NCI-H2227 treated with DMSO at 0.1 percent for 48 hours (cell line): ENCODE results near the gene SLC16A7.

Experiments
- DNase-seq: peaks from one replicate; lab custom pipeline; 2025; lab: John Stamatoyannopoulos, UW

The SLC16A7 gene

DNA sequence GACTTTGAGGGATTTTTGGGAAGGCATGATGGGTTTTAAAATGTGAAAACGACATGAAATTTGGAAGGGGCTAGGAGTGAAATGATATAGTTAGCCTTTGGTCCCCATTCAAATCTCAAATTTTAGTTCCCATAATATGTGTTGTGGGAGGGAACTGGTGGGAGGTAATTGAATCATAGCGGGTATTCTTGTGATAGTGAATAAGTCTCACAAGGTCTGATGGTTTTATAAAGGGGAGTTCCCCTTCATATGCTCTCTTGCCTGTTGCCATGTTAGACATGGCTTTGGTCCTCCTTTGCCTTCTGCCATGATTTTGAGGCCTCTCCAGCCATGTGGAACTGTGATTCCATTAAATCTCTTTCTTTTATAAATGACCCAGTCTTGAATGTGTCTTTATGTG is 72.8 kb downstream of the SLC16A7 start:
- no peak for DNase-seq

GRCh38 chr12:59672273-59672672 is 76.4 kb downstream of the SLC16A7 start:
- no peak for DNase-seq

DNA sequence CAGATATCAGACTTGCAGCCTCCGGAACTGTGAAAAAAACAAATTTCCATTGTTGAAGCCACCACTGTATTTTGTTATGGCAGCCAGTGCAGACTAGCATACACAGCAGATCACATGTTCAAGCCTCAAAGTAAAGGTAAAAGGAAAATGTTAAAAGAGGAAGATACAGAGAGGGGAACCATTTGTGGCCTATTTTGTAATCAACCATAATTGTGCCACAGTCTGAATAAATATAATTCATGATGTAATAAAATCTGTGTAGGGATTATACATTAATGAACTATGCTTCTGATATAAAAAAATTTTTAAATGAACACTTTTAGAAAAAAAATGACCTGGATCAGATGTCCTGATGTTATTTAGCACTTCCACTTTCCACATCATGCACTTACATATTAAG is 79.6 kb downstream of the SLC16A7 start:
- no peak for DNase-seq

DNA sequence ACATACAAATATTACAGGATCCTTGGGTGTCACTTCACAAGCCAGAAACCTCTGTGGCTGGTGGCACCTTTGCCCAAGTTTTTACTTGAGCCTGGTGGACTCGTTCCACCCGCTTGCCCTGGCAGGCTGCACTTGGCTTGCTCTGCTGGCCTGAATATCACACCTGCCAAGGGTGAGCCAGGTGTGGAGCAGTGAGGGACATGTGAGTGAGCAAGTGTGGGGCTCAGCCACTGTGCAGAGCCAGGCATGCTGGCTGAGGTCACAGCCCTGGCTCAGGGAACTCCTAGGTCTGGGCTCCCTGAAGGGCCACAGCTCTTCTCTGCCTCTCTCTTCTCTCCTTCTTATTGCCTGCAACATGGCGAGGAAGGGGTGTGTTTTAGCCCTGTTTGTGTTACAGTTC is 82.0 kb downstream of the SLC16A7 start:
- DNase-seq: no peak

GRCh38 chr12:59678759-59679411 is 83.1 kb downstream of the SLC16A7 start:
- DNase-seq: no peak

- no peak for DNase-seq
Measured at GRCh38 chr12:59689776-59690175, 93.9 kb downstream of the SLC16A7 start.

GRCh38 chr12:59695379-59695778 is 99.5 kb downstream of the SLC16A7 start:
- no peak for DNase-seq

DNA sequence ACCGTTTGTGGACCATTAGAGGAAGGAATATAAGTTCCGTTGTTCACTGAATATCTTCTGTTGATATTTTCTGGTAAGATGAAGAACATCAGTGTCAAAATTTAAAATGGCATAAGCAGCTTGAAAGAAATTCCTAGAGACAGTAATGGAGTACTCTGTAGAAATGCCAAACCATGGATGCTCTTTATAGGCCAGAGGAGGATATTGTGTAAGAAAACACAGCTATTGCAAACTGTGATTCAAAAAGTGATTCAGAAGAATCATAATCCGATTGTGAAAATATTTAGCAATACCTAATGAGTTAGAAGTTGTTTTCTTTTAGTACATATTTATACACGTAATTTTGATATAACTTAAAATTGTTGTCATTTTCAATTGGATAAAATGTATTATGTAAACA is 102.8 kb downstream of the SLC16A7 start:
- DNase-seq: no peak

GRCh38 chr12:59699421-59700152 is 103.8 kb downstream of the SLC16A7 start:
- DNase-seq: no peak

- no peak for DNase-seq
Measured at GRCh38 chr12:59700153-59700450, 104.3 kb downstream of the SLC16A7 start.

DNA sequence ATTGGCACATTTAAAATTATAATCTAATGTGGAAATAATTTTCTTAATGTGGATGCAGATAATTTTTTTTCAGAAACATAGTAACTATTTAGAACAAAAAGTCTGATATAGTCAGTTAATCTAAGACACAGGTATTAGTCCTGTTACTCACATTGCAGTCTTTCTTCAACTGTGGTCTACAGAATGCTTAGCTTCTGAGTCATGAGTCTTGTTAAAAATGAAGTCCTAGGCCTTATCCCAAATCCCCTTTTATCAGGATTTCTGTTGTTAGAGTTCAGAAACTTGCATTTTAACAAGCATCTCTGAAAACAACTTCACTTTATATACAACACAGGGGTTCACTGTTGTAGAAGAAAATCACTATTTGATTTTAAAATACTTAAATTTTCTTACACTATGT is 112.2 kb downstream of the SLC16A7 start:
- no peak for DNase-seq

GRCh38 chr12:59708484-59708883 is 112.7 kb downstream of the SLC16A7 start:
- no peak for DNase-seq

- DNase-seq: no peak
Measured at GRCh38 chr12:59710004-59710628, 114.3 kb downstream of the SLC16A7 start.

GRCh38 chr12:59710964-59711363 is 115.1 kb downstream of the SLC16A7 start:
- DNase-seq: no peak

GRCh38 chr12:59715434-59715833 is 119.6 kb downstream of the SLC16A7 start:
- DNase-seq: no peak

GRCh38 chr12:59716043-59716442 is 120.2 kb downstream of the SLC16A7 start:
- DNase-seq: no peak

DNA sequence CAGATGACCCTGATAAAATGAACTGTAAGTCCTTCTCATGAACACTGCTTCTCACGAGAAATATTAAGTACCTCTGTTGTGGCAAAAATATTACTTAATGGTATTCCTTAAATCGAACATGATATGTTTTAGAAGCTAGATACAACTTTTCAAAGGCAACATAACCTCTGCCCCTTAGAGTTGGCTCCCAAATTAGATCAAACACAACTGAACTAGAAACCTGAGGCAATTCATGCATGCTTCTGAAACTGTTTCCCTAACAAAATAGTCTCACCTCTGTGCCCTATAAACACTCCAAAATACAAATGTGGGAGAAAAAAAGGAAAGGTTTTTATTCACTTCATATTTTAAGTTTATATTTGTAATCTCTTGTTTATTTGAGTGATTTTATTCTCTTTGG is 121.6 kb downstream of the SLC16A7 start:
- DNase-seq: no peak

- DNase-seq: no peak
Measured at GRCh38 chr12:59719701-59720100, 123.9 kb downstream of the SLC16A7 start.

GRCh38 chr12:59723520-59723919 is 127.7 kb downstream of the SLC16A7 start:
- DNase-seq: no peak

DNA sequence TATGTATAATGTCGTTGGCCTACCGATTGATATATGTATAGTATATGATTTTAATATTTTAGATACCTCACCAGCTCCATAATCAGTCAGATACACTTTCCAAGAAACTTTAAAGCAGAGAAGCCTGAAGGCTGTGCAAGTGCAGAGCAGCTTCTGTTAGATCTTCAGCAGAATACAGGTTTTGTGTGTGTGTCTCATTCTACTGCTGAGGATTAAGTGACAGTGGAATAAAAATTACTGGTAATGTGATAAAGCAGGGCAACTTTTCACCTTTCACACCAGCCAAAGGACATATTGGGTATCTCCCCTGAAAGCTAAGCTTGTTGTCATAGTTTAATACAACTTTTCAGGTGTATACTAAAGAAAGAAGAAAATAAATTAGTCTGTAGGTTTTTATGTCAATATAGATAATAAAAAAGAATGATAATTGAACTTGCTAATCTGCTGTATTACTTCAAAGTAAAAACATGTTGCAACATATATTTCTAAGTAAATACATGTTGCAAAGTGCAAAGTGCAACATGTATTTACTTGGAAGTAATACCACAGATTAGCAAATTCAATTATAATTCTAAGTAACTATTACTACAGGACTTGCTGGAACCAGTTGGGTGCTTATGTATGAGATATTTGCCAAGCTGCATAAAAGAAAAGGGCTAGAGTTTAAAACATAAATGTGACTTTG is 128.3 kb downstream of the SLC16A7 start:
- DNase-seq: no peak

DNA sequence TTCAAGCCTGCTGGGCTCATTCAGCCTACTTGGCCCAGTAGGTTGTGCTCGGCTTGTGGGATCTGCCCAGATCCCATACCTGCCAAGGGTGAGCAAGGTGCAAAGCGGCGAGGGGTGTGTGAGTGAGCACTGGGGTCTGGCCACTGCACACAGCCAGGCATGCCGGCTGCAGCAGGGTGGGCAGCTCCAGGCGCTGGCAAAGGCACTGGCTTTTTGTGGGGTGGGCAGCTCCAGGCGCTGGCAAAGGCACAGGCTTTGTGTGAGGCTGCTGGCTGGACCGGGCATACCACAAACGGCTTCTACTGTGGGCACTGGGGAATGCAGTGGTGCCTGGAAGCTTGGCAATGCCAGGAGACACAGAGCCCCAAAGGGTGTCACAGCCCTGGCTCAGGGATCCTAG is 137.4 kb downstream of the SLC16A7 start:
- no peak for DNase-seq

- no peak for DNase-seq
Measured at GRCh38 chr12:59734371-59734770, 138.5 kb downstream of the SLC16A7 start.

GRCh38 chr12:59735231-59735630 is 139.4 kb downstream of the SLC16A7 start:
- no peak for DNase-seq
